T-cell (primary cell): ENCODE measurements around the gene CRY1. TPM values are rescaled to one million over a fixed set of nuclear protein-coding genes. Genes with fewer than 3 reads are reported as not detected.

Source experiments
- ATAC-seq, 4 experiments: fragments of 200-7000 bp in 3 of 4; fragments of 150-1000 bp in 1 of 4; cut with Tn5 transposase; replicated peaks in 1 of 4; 1 replicate in 3 of 4; 2 replicates in 1 of 4; pipeline ENCODE4 v1.10.0; 2021; ENCODE audit warnings: moderate library complexity in 3 of 4, mild to moderate bottlenecking in 2 of 4, moderate number of reproducible peaks in 1 of 4
- CTCF ChIA-PET, 2 donors: fragments of 300-600 bp; sonication (Branson Sonifier 250); formaldehyde crosslinking; loops; one replicate each; lab custom pipeline; 2022; ENCODE audit warnings: antibody characterized with exemption in 2 of 2; lab: Charles Lee
- POLR2A ChIA-PET, 2 donors: fragments of 300-600 bp; sonication (Branson Sonifier 250); formaldehyde crosslinking; loops; one replicate each; lab custom pipeline; 2022; ENCODE audit warnings: antibody characterized with exemption in 2 of 2; lab: Charles Lee
- DNase-seq, 35 experiments: peaks; one replicate each; pipeline versions ENCODE4 v3.0.0 to v3.0.0-alpha.2; 2013 to 2023
- H3K27ac ChIP-seq: one replicate; pipeline ENCODE4 v1.5.1; 2013; ENCODE audit warnings: low read length
- H3K27me3 ChIP-seq, 2 experiments: replicated peaks in 1 of 2; 1 replicate in 1 of 2; 2 replicates in 1 of 2; pipeline versions ENCODE4 v1.6.1 to v1.7.0; 2013; ENCODE audit warnings: low read length in 1 of 2, mixed read lengths in 1 of 2; ENCODE audit not compliant: control insufficient read depth in 2 of 2, insufficient read depth in 2 of 2; ENCODE audit errors: extremely low read depth in 1 of 2
- H3K36me3 ChIP-seq, 2 donors: 1 replicate in 1 of 2; 2 replicates in 1 of 2; pipeline versions ENCODE4 v1.6.1 to v1.7.0; 2013; ENCODE audit warnings: low read length in 1 of 2; ENCODE audit not compliant: control insufficient read depth in 2 of 2, insufficient read depth in 1 of 2; ENCODE audit errors: extremely low read depth in 1 of 2
- H3K4me1 ChIP-seq, 2 experiments: 1 replicate in 1 of 2; 2 replicates in 1 of 2; pipeline versions ENCODE4 v1.6.1 to v1.7.0; 2013; ENCODE audit warnings: low read length in 2 of 2, mixed read lengths in 1 of 2; ENCODE audit not compliant: insufficient read depth in 2 of 2, control insufficient read depth in 1 of 2; ENCODE audit errors: extremely low read depth in 1 of 2
- H3K4me3 ChIP-seq, 2 donors: 1 replicate in 1 of 2; 2 replicates in 1 of 2; pipeline versions ENCODE4 v1.5.1 to v1.7.0; 2013; ENCODE audit warnings: mild to moderate bottlenecking in 2 of 2, low read length in 1 of 2, moderate library complexity in 1 of 2; ENCODE audit not compliant: control insufficient read depth in 1 of 2; ENCODE audit errors: extremely low read depth in 1 of 2
- H3K9me3 ChIP-seq: 2 replicates; pipeline ENCODE4 v1.7.0; 2013
- H3K27ac Mint-ChIP-seq, 2 donors: one replicate each; pipeline ENCODE4 v1.8.0; 2020 to 2021; ENCODE audit warnings: mild to moderate bottlenecking in 2 of 2, mixed read lengths in 2 of 2
- H3K27me3 Mint-ChIP-seq, 2 donors: one replicate each; pipeline ENCODE4 v1.8.0; 2021 to 2022; ENCODE audit warnings: mixed read lengths in 2 of 2
- H3K36me3 Mint-ChIP-seq: one replicate; pipeline ENCODE4 v1.8.0; 2021; ENCODE audit warnings: mixed read lengths
- H3K4me1 Mint-ChIP-seq, 3 donors: one replicate each; pipeline ENCODE4 v1.8.0; 2020 to 2022; ENCODE audit warnings: mixed read lengths in 3 of 3, mild to moderate bottlenecking in 1 of 3
- H3K4me3 Mint-ChIP-seq, 3 donors: one replicate each; pipeline ENCODE4 v1.8.0; 2020 to 2022; ENCODE audit warnings: mild to moderate bottlenecking in 3 of 3, mixed read lengths in 3 of 3, moderate library complexity in 3 of 3
- H3K9me3 Mint-ChIP-seq, 3 donors: one replicate each; pipeline ENCODE4 v1.8.0; 2020 to 2022; ENCODE audit warnings: mixed read lengths in 3 of 3
- WGBS: methylation state at CpG from one replicate; pipeline ENCODE4 v1.1.5; 2013; ENCODE audit warnings: missing lambda C conversion rate; ENCODE audit not compliant: insufficient coverage; 5-methylcytosine and 5-hydroxymethylcytosine counted together
- total RNA-seq, 35 experiments: library from RNA in 6 of 35; stranded (reverse) in 6 of 35; fragments of 120-200 nt in 1 of 35; gene quantifications; one replicate each; pipeline versions ENCODE4 v1.2.1 to v1.2.4 and lab custom pipeline; 2013 to 2026

CRY1 gene
- total RNA-seq, 5 donors from 2014 or later (not counting 1 experiment from before 2014, with no cell fraction given) = 31.4 to 58.1 (median 35.9) TPM

DNA sequence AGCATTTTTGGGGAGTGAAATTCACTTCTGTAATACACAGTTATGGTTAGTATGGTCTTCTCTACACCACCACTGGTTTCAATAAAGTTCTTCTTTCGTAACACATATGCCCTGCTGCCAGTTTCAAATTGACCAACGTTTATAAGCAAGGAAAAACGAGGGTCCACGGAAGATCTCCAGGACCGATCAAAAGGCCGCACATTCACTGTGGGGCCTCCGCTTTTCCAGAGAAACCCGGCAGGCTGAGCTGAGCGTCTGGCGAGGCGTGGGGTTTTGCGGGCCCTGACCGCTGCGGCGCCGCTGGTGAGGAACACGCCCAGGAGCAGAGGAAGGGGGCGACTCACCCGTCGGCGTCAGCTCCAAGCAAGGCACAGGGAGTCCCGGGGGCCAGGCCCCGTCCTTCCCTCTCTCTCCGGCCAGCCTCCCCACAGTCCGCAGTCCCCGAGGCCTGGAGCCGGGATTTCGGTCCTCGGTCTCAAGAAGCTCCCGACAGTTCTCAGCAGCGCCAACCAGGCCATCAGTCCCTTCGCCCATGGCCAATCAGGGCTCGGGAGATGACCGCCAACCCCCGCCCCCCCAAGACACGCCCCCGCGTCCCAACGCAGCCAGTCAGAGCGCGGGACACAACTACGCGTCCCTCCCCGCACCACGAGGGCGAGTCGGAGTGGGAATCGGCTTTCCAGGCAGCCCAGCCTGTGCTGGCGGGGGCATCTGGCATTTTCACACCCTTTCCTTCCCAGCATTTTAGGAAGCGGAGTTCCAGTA is 106.5 kb downstream of the CRY1 start, which contains the start of gene MTERF2:
MTERF2 (minus strand) TSS at position 522 of the 765 bp plus-strand sequence. CDS start 8,432 bp downstream, outside the sequence.
- H3K4me1 Mint-ChIP-seq = peaks cover 40 to 49% (median 45%) of the 10 kb centered on the region in 3 donors
- Histone ChIP-seq H3K4me1 (peaks cover 3 to 17% of the 10 kb centered on the region in 2 experiments), H3K9me3 (no peaks in the 10 kb centered on the region), H3K36me3 (no peaks in the 10 kb centered on the region), H3K4me3 (peak within 1 kb of the TSS; percentile 91 to 93), H3K27ac (peak within 1 kb of the TSS; percentile 58), H3K27me3 (no peaks in the 10 kb centered on the region)
- 2% methylated on average over 41 of the region's 50 CpGs for WGBS
- peak; percentile 96 to 99 (median 98) for ATAC-seq
- POLR2A ChIA-PET = interaction anchor here (0.9 to 1.6 kb wide), 5 partner anchors 9 to 41 kb away, joined by 3 to 6 read pairs (median 4); partner anchors contain the start of gene TMEM263 (in 2 of the 2)
- peak within 1 kb of the TSS; percentile 92 to 96 (median 95) for H3K4me3 Mint-ChIP-seq
- H3K27me3 Mint-ChIP-seq = no peaks in the 10 kb centered on the region
- H3K36me3 Mint-ChIP-seq = peaks cover 20% of the 10 kb centered on the region
- peaks cover 0 to 5% (median 0%) of the 10 kb centered on the region in 3 donors for H3K9me3 Mint-ChIP-seq
- H3K27ac Mint-ChIP-seq = peak within 1 kb of the TSS; percentile 77 to 82
- CTCF ChIA-PET = interaction anchor here in 1 of 2 donors (0.7 to 1.1 kb wide), 2 partner anchors 31 to 72 kb away, joined by 4 read pairs; partner anchors contain the start of gene TMEM263
- DNase-seq = peak; percentile 44 to 87 (median 69)

DNA sequence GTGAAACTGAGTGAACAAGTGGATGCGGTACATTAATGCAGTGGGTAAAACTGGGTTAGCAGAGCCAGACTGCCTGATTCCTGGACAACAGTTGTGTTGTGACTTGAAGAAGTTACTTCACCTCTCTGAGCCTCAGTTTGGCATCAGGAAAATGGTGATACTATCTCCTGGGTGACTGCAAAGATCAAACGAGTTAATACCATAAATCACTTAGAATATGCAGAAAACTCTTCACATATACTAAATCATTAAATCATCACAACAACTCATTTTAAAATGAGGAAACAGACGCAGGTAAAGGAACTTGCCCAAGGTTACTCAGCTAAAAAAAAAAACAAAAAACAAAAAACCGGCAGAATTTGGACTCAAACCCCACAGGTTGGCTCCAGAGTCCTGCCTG is 107.2 kb downstream of the CRY1 start:
- POLR2A ChIA-PET = interaction anchor here (0.6 to 1.6 kb wide), 4 partner anchors 10 to 41 kb away, joined by 3 to 10 read pairs (median 4); partner anchors contain the start of gene TMEM263 (in 1 of the 2)
- Mint-ChIP-seq H3K27me3 (no peaks in the 10 kb centered on the region), H3K36me3 (peaks cover 20% of the 10 kb centered on the region), H3K4me1 (peaks cover 40 to 49% (median 45%) of the 10 kb centered on the region in 3 donors), H3K9me3 (peaks cover 0 to 5% (median 0%) of the 10 kb centered on the region in 3 donors), H3K4me3 (peak overlapping the region; percentile 92 to 96 (median 95)), H3K27ac (peak overlapping the region; percentile 77 to 82)
- Histone ChIP-seq H3K36me3 (no peaks in the 10 kb centered on the region), H3K9me3 (no peaks in the 10 kb centered on the region), H3K27ac (no peak overlapping the region), H3K4me1 (peaks cover 3 to 17% of the 10 kb centered on the region in 2 experiments), H3K27me3 (no peaks in the 10 kb centered on the region), H3K4me3 (peak overlapping the region; percentile 91 to 93)
- ATAC-seq (no peak), DNase-seq (no peak)
- CTCF ChIA-PET = interaction anchor here in 1 of 2 donors (1.3 kb wide), 1 partner anchor 14 kb away, joined by 6 read pairs; no protein-coding TSS in a partner anchor
- 56% methylated on average over 3 of the region's 4 CpGs for WGBS

DNA sequence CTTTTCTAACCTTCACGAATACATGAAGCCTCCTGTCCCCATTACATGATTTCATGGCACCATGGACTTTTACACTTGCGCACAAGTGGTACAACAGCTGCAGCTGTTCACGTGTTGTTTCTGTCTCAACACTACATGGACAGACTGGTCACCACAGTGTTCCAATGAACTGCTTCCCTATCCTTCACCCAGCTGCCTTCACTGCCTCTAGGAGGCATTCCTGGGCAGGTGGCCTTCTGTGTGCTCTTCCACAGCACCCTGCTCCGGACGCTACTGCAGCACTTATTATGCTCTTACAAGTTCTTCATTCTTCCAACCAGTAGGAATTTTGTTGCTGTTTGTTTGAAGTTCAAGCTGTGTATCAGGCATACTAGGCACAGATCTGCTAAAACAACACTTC is 107.9 kb downstream of the CRY1 start:
- Mint-ChIP-seq H3K27me3 (no peaks in the 10 kb centered on the region), H3K36me3 (peaks cover 20% of the 10 kb centered on the region), H3K4me3 (peak overlapping the region; percentile 92 to 96 (median 95)), H3K27ac (no peak overlapping the region), H3K9me3 (peaks cover 0 to 5% (median 0%) of the 10 kb centered on the region in 3 donors), H3K4me1 (peaks cover 40 to 49% (median 49%) of the 10 kb centered on the region in 3 donors)
- no peak overlapping the region for H3K4me3 ChIP-seq
- H3K27me3 ChIP-seq = no peaks in the 10 kb centered on the region
- ATAC-seq (no peak), DNase-seq (no peak)
- POLR2A ChIA-PET = no interaction called here
- CTCF ChIA-PET = interaction anchor here in 1 of 2 donors (1.3 kb wide), 1 partner anchor 14 kb away, joined by 6 read pairs; no protein-coding TSS in a partner anchor
- 100% methylated on average over 3 of the region's 5 CpGs for WGBS
- no peaks in the 10 kb centered on the region for H3K36me3 ChIP-seq
- no peaks in the 10 kb centered on the region for H3K9me3 ChIP-seq
- no peak overlapping the region for H3K27ac ChIP-seq
- peaks cover 3 to 17% of the 10 kb centered on the region in 2 experiments for H3K4me1 ChIP-seq

DNA sequence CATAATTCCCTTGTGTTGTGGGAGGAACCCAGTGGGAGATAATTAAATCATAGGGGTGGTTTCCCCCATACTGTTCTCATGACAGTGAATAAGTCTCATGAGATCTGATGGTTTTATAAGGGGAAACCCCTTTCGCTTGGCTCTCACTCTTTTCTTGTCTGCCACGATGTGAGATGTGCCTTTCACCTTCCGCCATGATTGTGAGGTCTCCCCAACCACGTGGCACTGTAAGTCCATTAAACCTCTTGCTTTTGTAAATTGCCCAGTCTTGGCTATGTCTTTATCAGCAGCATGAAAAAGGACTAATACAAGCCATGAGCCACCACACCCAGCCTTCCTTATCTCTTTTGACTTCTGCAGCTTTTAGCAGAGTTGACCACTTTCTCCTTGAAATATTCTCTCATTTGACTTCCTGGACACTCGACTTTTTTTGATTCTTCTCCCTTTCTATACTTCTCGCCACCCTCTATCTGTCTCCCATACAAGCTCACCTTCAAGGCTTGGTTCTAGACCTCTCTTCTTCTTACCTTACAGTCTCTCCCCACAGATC is 108.7 kb downstream of the CRY1 start:
- Mint-ChIP-seq H3K9me3 (peaks cover 0 to 5% (median 0%) of the 10 kb centered on the region in 3 donors), H3K27me3 (no peaks in the 10 kb centered on the region), H3K4me1 (peaks cover 40 to 49% (median 49%) of the 10 kb centered on the region in 3 donors), H3K27ac (peak overlapping the region in 1 of 2 donors; percentile 44), H3K36me3 (peaks cover 20% of the 10 kb centered on the region), H3K4me3 (peak overlapping the region in 1 of 3 donors; percentile 1)
- Histone ChIP-seq H3K36me3 (no peaks in the 10 kb centered on the region), H3K9me3 (no peaks in the 10 kb centered on the region), H3K4me1 (peaks cover 3 to 17% of the 10 kb centered on the region in 2 experiments), H3K4me3 (no peak overlapping the region), H3K27me3 (no peaks in the 10 kb centered on the region), H3K27ac (no peak overlapping the region)
- DNase-seq = no peak
- no peak for ATAC-seq
- ChIA-PET POLR2A (interaction anchor here in 1 of 2 donors (0.6 kb wide), 1 partner anchor 13 kb away, joined by 3 read pairs; no protein-coding TSS in a partner anchor), CTCF (interaction anchor here in 1 of 2 donors (1.2 kb wide), 1 partner anchor 12 kb away, joined by 3 read pairs; no protein-coding TSS in a partner anchor)
- 78% methylated on average over 4 of the region's 6 CpGs for WGBS

DNA sequence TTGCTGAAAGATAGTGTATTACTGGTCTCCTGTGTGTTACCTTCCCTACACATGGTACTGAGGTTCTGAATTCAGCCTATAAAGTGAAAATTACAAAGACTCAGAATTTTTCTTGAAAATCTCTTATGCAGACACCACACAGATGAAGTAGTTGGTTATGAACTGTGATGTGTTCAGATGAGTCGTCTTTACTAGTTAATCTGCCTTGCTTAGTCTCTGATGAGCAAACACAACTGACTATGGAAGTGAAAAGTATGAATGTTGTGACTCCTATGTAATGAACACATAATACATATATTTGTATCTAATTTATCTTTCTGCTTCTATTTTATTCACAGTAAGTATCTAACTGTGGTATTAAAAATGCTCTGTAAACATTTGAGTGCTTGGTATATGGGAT is 111.1 kb downstream of the CRY1 start:
- Histone ChIP-seq H3K4me1 (peaks cover 3 to 14% of the 10 kb centered on the region in 2 experiments), H3K27me3 (no peaks in the 10 kb centered on the region), H3K27ac (no peak overlapping the region), H3K9me3 (no peaks in the 10 kb centered on the region), H3K4me3 (no peak overlapping the region), H3K36me3 (no peaks in the 10 kb centered on the region)
- DNase-seq = no peak
- CTCF ChIA-PET = no interaction called here
- Mint-ChIP-seq H3K27me3 (no peaks in the 10 kb centered on the region), H3K9me3 (peaks cover 0 to 5% (median 0%) of the 10 kb centered on the region in 3 donors), H3K36me3 (peaks cover 23% of the 10 kb centered on the region), H3K27ac (no peak overlapping the region), H3K4me3 (no peak overlapping the region), H3K4me1 (peaks cover 34 to 42% (median 40%) of the 10 kb centered on the region in 3 donors)
- WGBS = no CpG with 5 or more reads among the region's 1 CpG
- ATAC-seq = no peak
- POLR2A ChIA-PET = interaction anchor here in 1 of 2 donors (0.6 kb wide), 1 partner anchor 12 kb away, joined by 3 read pairs; no protein-coding TSS in a partner anchor

DNA sequence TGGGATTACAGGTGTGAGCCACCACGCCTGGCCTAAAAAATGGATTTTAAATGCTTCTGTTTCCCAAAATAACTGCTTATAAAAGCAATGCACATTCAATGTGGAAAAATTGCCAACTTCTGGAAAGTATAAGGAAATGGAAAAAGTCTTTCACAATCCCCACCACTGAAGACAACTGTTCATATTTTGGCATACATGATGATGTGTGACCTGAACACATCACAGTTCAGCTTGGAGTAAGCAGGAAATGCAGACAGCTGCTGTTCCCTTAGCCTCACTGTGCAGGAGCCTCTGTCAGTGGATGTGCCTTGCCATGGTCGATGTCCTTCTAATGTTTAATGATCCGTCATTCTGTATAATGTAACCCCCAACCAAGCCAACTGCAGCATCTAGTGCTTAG is 111.6 kb downstream of the CRY1 start:
- peaks cover 31 to 37% (median 37%) of the 10 kb centered on the region in 3 donors for H3K4me1 Mint-ChIP-seq
- H3K27ac ChIP-seq = no peak overlapping the region
- H3K27ac Mint-ChIP-seq = no peak overlapping the region
- ATAC-seq (no peak), DNase-seq (no peak)
- CTCF ChIA-PET = no interaction called here
- H3K27me3 ChIP-seq = no peaks in the 10 kb centered on the region
- peaks cover 0 to 5% (median 0%) of the 10 kb centered on the region in 3 donors for H3K9me3 Mint-ChIP-seq
- H3K27me3 Mint-ChIP-seq = no peaks in the 10 kb centered on the region
- POLR2A ChIA-PET = no interaction called here
- no CpG with 5 or more reads among the region's 3 CpGs for whole genome bisulfite sequencing
- H3K36me3 ChIP-seq = no peaks in the 10 kb centered on the region
- H3K4me3 Mint-ChIP-seq = no peak overlapping the region
- H3K9me3 ChIP-seq = no peaks in the 10 kb centered on the region
- H3K4me3 ChIP-seq = no peak overlapping the region
- peaks cover 3 to 12% of the 10 kb centered on the region in 2 experiments for H3K4me1 ChIP-seq
- H3K36me3 Mint-ChIP-seq = peaks cover 23% of the 10 kb centered on the region
